HL-60 (cell line): Measurements from ENCODE around the gene ADAMTS2.

Experiments
- POLR2AphosphoS5 ChIP-seq: IDR thresholded peaks from 2 replicates; pipeline ENCODE4 v1.6.1; 2012; ENCODE audit warnings: low read depth
- TF ChIP-seq, protein P1 (sequence below): IDR thresholded peaks from 2 replicates; pipeline ENCODE4 v1.6.1; 2012; ENCODE audit warnings: low read depth; ENCODE audit not compliant: insufficient replicate concordance
- TF ChIP-seq, protein P2 (sequence below): IDR thresholded peaks from one replicate; pipeline ENCODE4 v1.5.1; 2011; ENCODE audit warnings: low read length, control low read depth, inconsistent platforms; ENCODE audit not compliant: insufficient read depth

DNA sequence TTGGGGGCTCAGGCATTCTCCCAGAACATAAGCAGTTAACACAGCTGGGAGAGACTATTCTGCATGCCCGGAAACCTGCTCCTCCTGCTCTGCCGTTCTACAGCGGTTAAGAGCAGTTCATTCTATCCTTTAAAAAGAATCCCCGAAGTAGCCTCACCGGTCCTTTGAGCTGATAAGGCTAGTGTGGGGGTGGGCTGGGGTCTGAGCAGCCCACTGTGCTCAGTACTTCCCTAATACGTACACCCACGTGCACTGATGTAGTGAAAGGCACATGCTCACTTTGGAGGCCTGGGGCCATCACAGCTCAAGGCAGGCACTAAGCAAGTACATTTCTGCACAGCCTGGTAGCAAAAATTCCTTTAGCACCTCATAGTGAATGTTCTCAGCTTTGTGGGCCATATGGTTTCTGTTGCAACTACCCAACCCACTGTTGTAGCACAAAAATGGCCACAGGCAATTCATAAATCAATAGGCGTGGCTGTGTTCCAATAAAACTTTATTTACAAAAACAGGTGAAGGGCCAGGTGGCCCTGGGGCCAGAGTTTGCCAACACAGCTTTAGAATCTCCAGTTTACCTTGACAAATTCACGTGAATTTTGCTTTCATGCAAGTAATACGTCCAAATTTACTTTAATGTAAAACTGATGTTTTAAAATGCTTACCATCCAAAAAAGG is 148.7 kb downstream of the ADAMTS2 start:
- TF ChIP-seq, protein P1, sequence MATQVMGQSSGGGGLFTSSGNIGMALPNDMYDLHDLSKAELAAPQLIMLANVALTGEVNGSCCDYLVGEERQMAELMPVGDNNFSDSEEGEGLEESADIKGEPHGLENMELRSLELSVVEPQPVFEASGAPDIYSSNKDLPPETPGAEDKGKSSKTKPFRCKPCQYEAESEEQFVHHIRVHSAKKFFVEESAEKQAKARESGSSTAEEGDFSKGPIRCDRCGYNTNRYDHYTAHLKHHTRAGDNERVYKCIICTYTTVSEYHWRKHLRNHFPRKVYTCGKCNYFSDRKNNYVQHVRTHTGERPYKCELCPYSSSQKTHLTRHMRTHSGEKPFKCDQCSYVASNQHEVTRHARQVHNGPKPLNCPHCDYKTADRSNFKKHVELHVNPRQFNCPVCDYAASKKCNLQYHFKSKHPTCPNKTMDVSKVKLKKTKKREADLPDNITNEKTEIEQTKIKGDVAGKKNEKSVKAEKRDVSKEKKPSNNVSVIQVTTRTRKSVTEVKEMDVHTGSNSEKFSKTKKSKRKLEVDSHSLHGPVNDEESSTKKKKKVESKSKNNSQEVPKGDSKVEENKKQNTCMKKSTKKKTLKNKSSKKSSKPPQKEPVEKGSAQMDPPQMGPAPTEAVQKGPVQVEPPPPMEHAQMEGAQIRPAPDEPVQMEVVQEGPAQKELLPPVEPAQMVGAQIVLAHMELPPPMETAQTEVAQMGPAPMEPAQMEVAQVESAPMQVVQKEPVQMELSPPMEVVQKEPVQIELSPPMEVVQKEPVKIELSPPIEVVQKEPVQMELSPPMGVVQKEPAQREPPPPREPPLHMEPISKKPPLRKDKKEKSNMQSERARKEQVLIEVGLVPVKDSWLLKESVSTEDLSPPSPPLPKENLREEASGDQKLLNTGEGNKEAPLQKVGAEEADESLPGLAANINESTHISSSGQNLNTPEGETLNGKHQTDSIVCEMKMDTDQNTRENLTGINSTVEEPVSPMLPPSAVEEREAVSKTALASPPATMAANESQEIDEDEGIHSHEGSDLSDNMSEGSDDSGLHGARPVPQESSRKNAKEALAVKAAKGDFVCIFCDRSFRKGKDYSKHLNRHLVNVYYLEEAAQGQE = no peak
- TF ChIP-seq, protein P2, sequence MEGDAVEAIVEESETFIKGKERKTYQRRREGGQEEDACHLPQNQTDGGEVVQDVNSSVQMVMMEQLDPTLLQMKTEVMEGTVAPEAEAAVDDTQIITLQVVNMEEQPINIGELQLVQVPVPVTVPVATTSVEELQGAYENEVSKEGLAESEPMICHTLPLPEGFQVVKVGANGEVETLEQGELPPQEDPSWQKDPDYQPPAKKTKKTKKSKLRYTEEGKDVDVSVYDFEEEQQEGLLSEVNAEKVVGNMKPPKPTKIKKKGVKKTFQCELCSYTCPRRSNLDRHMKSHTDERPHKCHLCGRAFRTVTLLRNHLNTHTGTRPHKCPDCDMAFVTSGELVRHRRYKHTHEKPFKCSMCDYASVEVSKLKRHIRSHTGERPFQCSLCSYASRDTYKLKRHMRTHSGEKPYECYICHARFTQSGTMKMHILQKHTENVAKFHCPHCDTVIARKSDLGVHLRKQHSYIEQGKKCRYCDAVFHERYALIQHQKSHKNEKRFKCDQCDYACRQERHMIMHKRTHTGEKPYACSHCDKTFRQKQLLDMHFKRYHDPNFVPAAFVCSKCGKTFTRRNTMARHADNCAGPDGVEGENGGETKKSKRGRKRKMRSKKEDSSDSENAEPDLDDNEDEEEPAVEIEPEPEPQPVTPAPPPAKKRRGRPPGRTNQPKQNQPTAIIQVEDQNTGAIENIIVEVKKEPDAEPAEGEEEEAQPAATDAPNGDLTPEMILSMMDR = no peak
- no peak for TF ChIP-seq POLR2AphosphoS5
